ENCODE data around the gene PRSS57.
"Not testable (repeated sequence)": the region's sequence is repeated elsewhere in the genome, so short reads cannot be mapped to it uniquely, and the experiment has no call there.

The PRSS57 gene

GRCh38 chr19:695352-695949, at the start of gene PRSS57:
Gene PRSS57, minus strand, starts transcription at chr19:695452. Its CDS starts 22 bp downstream, at chr19:695430.
- no peak for DNase-seq

- no peak for DNase-seq
These were observed 48.0 kb upstream of the PRSS57 start for GRCh38 chr19:743168-743687.

GRCh38 chr19:742540-743075, 47.4 kb upstream of the PRSS57 start:
- no peak for DNase-seq

- DNase-seq: no peak
These were observed 46.4 kb upstream of the PRSS57 start for GRCh38 chr19:741506-742131.

GRCh38 chr19:740816-741505, 45.7 kb upstream of the PRSS57 start:
- not testable (repeated sequence) for DNase-seq

- DNase-seq: no peak
These were observed 44.9 kb upstream of the PRSS57 start for GRCh38 chr19:739998-740715.

GRCh38 chr19:738509-739128, 43.4 kb upstream of the PRSS57 start:
- no peak for DNase-seq

- no peak for DNase-seq
These were observed 42.4 kb upstream of the PRSS57 start for GRCh38 chr19:737591-738093.

GRCh38 chr19:736125-736524, 40.9 kb upstream of the PRSS57 start:
- no peak for DNase-seq

GRCh38 chr19:734716-735115, 39.5 kb upstream of the PRSS57 start:
- no peak for DNase-seq

GRCh38 chr19:732148-733069, 37.2 kb upstream of the PRSS57 start:
- DNase-seq: no peak

- DNase-seq: no peak
These were observed 35.7 kb upstream of the PRSS57 start for GRCh38 chr19:731000-731399.

- DNase-seq: no peak
These were observed 34.9 kb upstream of the PRSS57 start for GRCh38 chr19:729965-730668.

- DNase-seq: not testable (repeated sequence)
These were observed 34.3 kb upstream of the PRSS57 start for GRCh38 chr19:729564-729963.

- DNase-seq: no peak
These were observed 32.8 kb upstream of the PRSS57 start for GRCh38 chr19:728011-728410.

- no peak for DNase-seq
These were observed 32.0 kb upstream of the PRSS57 start for GRCh38 chr19:726993-727956.

- DNase-seq: no peak
These were observed 30.3 kb upstream of the PRSS57 start for GRCh38 chr19:725461-726089.

GRCh38 chr19:723714-724113, 28.5 kb upstream of the PRSS57 start:
- DNase-seq: no peak

- DNase-seq: no peak
These were observed 28.0 kb upstream of the PRSS57 start for GRCh38 chr19:723247-723646.

Measured in GOT3 (cell line).